Stimulated activated CD4-positive, alpha-beta T cell treated with anti-CD3 and anti-CD28 coated beads, Interleukin-4, amount 100 ng/mL, for 4 hours (primary cell): ENCODE measurements around the gene LSM14B.

Source experiments
- DNase-seq, 2 experiments: peaks; one replicate each; pipeline ENCODE4 v3.0.0-alpha.2; 2020

Gene LSM14B

GRCh38 chr20:62133051-62133845, 11.0 kb downstream of the LSM14B start:
- no peak for DNase-seq

GRCh38 chr20:62133864-62134263, 11.6 kb downstream of the LSM14B start:
- no peak for DNase-seq

- no peak for DNase-seq
Measured at GRCh38 chr20:62134735-62135231, 12.5 kb downstream of the LSM14B start.

GRCh38 chr20:62135573-62136266, 13.4 kb downstream of the LSM14B start:
- DNase-seq = no peak

GRCh38 chr20:62136283-62137091, 14.2 kb downstream of the LSM14B start:
- peak; percentile 59 to 60 for DNase-seq

- DNase-seq = no peak
Measured at GRCh38 chr20:62137092-62137384, 14.8 kb downstream of the LSM14B start.

GRCh38 chr20:62137478-62138203, 15.4 kb downstream of the LSM14B start:
- no peak for DNase-seq

- no peak for DNase-seq
Measured at GRCh38 chr20:62138204-62138543, 15.9 kb downstream of the LSM14B start.

GRCh38 chr20:62138912-62139311, 16.6 kb downstream of the LSM14B start:
- DNase-seq = no peak

- no peak for DNase-seq
Measured at GRCh38 chr20:62139636-62140035, 17.4 kb downstream of the LSM14B start.

- DNase-seq = no peak
Measured at GRCh38 chr20:62141043-62141396, 18.7 kb downstream of the LSM14B start.

GRCh38 chr20:62141397-62142251, 19.3 kb downstream of the LSM14B start:
- no peak for DNase-seq

- no peak for DNase-seq
Measured at GRCh38 chr20:62142252-62143080, 20.2 kb downstream of the LSM14B start.

- peak; percentile 81 to 86 for DNase-seq
Measured at GRCh38 chr20:62143081-62143956, 21.0 kb downstream of the LSM14B start, which contains the start of the genes PSMA7 and SS18L1. TSS of gene PSMA7 (minus strand) at chr20:62143394. CDS start at chr20:62143303, 91 bp downstream. TSS of gene SS18L1 (plus strand) at chr20:62143769. CDS start at chr20:62143821, 52 bp downstream.

- DNase-seq = peak; percentile 43 to 60
Measured at GRCh38 chr20:62143957-62144825, 21.9 kb downstream of the LSM14B start.

GRCh38 chr20:62145688-62146018, 23.4 kb downstream of the LSM14B start:
- no peak for DNase-seq

GRCh38 chr20:62146019-62146755, 23.9 kb downstream of the LSM14B start:
- DNase-seq = no peak

- no peak for DNase-seq
Measured at GRCh38 chr20:62147125-62147524, 24.9 kb downstream of the LSM14B start.
